GM12892 (cell line): ENCODE data around the gene RNF181.

ENCODE experiments used
- POLR2A ChIP-seq: IDR thresholded peaks from 2 replicates; pipeline ENCODE4 v1.6.1; 2011; ENCODE audit warnings: low read depth, low read length, control low read depth
- POLR2AphosphoS5 ChIP-seq: IDR thresholded peaks from 2 replicates; pipeline ENCODE4 v1.6.1; 2011; ENCODE audit warnings: low read depth, low read length, control low read depth
- TAF1 ChIP-seq: IDR thresholded peaks from 2 replicates; pipeline ENCODE4 v1.6.1; 2011; ENCODE audit warnings: low read depth, mild to moderate bottlenecking, control low read depth, low read length, borderline replicate concordance

- TF ChIP-seq POLR2AphosphoS5: peak; percentile 89
- TF ChIP-seq POLR2A: peak; percentile 96
- TF ChIP-seq TAF1: peak; percentile 89
Observed at GRCh38 chr2:85561280-85562212, 34.0 kb upstream of the RNF181 start, which contains the start of gene GGCX.
